Spleen (tissue), 11 donors: Measurements from ENCODE around the gene CDS2. TPM values are rescaled to one million over a fixed set of nuclear protein-coding genes. Genes with fewer than 3 reads are reported as not detected.

Experiments
- DNase-seq: peaks from one replicate; pipeline ENCODE4 v3.0.0-alpha.2; 2020
- H3K27ac ChIP-seq, 8 donors: fragments of 200-600 bp; sonication (generic) in 7 of 8; 1 replicate in 4 of 8; 2 replicates in 4 of 8; pipeline versions ENCODE4 v1.5.0 to v1.8.0; 2016 to 2021; ENCODE audit warnings: inconsistent platforms in 4 of 8, mild to moderate bottlenecking in 4 of 8, moderate library complexity in 1 of 8
- H3K27me3 ChIP-seq, 7 donors: fragments of 200-600 bp; sonication (generic) in 6 of 7; replicated peaks in 1 of 7; 1 replicate in 4 of 7; 2 replicates in 3 of 7; pipeline versions ENCODE4 v1.5.0 to v1.8.0; 2016 to 2021; ENCODE audit warnings: inconsistent platforms in 3 of 7, mild to moderate bottlenecking in 1 of 7
- H3K36me3 ChIP-seq, 6 donors: fragments of 200-600 bp; sonication (generic) in 5 of 6; 1 replicate in 4 of 6; 2 replicates in 2 of 6; pipeline versions ENCODE4 v1.5.0 to v1.8.0; 2016 to 2021; ENCODE audit warnings: inconsistent platforms in 2 of 6
- H3K4me1 ChIP-seq, 6 donors: fragments of 200-600 bp; sonication (generic) in 5 of 6; 1 replicate in 3 of 6; 2 replicates in 3 of 6; pipeline versions ENCODE4 v1.5.0 to v1.8.0; 2016 to 2021; ENCODE audit warnings: inconsistent platforms in 3 of 6
- H3K4me3 ChIP-seq, 8 donors: fragments of 200-600 bp; sonication (generic) in 7 of 8; 1 replicate in 4 of 8; 2 replicates in 4 of 8; pipeline versions ENCODE4 v1.5.0 to v1.8.0; 2016 to 2021; ENCODE audit warnings: inconsistent platforms in 4 of 8, mild to moderate bottlenecking in 4 of 8, moderate library complexity in 2 of 8
- H3K9me3 ChIP-seq, 8 donors: fragments of 200-600 bp; sonication (generic) in 7 of 8; 1 replicate in 4 of 8; 2 replicates in 4 of 8; pipeline versions ENCODE4 v1.5.0 to v1.8.0; 2016 to 2021; ENCODE audit warnings: inconsistent platforms in 4 of 8
- POLR2A ChIP-seq, 3 donors: fragments of 450-650 bp; IDR thresholded peaks; one replicate each; pipeline ENCODE4 v1.5.1; 2017; ENCODE audit warnings: antibody characterized with exemption in 3 of 3, mild to moderate bottlenecking in 1 of 3
- POLR2AphosphoS5 ChIP-seq, 3 donors: sonication (generic); formaldehyde crosslinking; IDR thresholded peaks; one replicate each; pipeline ENCODE4 v1.5.1; 2017; ENCODE audit warnings: antibody characterized with exemption in 3 of 3
- WGBS, 5 donors: extraction: QIAGEN DNeasy Blood & Tissue Kit in 3 of 5; methylation state at CpG; one replicate each; pipeline versions ENCODE4 v1.1.5 to v1.1.7; 2013 to 2018; 5-methylcytosine and 5-hydroxymethylcytosine counted together
- intact Hi-C: fragments of 100-400 bp; cut with DNase I; formaldehyde crosslinking; loops from one replicate; pipeline ENCODE4 v1.15.0; 2023; ENCODE audit warnings: low total_unique reads
- polyA plus RNA-seq, 3 donors: library from polyadenylated mRNA; stranded (reverse); fragments of 200-250 nt; gene quantifications; one replicate each; pipeline ENCODE4 v1.2.1, GENCODE V29; 2013
- total RNA-seq, 7 donors: library from RNA; depleted of rRNA in 3 of 7; stranded (reverse); fragments of >200 nt in 3 of 7; fragmentation: NEBNext Ultra II Directional in 4 of 7; extraction: Animal tissue kit (Norgen Biotek cat#: 25700) in 4 of 7; gene quantifications; one replicate each; pipeline versions ENCODE4 v1.1.0 to v1.2.1, GENCODE V29; 2016 to 2021
- TF ChIP-seq, protein P1 (sequence below), 11 experiments: fragments of 200-600 bp in 7 of 11; fragments of 450-650 bp in 4 of 11; sonication (generic) in 4 of 11; IDR thresholded peaks in 8 of 11; conservative IDR thresholded peaks in 3 of 11; 1 replicate in 7 of 11; 2 replicates in 4 of 11; pipeline versions ENCODE4 v1.4.0 to v1.8.0; 2016 to 2021; ENCODE audit warnings: antibody characterized with exemption in 11 of 11, inconsistent platforms in 4 of 11, mild to moderate bottlenecking in 1 of 11
- donor health status: healthy with polysubstance abuse.
- donor health status: DM: no; HTN: no; CAD: no; lungs with moderate emphysema.
- donor health status: DM: no; HTN: no; CAD: no.
- donor health status: Bipolar disorder and iron deficiency.
- donor health status: healthy.
- donor health status: DM: no; HTN: no; CAD: no.
- donor health status: DM: yes; HTN: yes; CAD: no.

Gene CDS2
- total and polyA plus RNA-seq, 10 donors = 6.9 to 61.8 (median 41.9) TPM

DNA sequence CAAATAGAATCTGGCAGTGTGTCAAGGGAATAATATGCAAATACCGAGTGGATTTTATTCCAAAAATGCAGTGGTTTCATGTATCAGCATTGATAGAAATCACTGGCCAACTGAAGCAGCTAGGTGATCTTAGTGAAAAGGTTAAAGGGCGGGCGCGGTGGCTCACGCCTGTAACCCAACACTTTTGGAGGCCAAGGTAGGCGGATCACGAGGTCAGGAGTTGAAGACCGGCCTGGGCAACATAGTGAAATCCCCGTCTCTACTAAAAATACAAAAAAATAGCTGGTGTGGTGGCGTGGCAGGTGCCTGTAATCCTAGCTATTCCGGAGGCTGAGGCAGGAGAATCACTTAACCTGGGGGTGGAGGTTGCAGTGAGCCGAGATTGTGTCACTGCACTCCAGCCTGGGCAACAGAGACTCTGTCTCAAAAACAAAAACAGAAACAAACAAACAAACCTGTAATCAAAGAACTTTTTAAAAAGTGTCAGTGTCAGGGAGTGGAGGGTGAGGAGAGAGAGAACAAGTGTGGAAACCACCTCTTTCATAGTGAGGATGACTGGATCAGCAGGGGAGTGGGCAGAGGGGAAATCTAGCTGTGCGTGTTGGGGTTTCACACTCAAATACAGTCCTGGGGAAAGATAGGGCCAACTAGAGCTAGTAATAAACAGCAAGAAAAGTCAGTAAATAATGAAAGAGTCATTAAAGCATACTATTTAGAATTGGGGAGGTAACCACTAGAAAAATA is 57.1 kb downstream of the CDS2 start:
- H3K27ac ChIP-seq = no peak overlapping the region
- DNase-seq = no peak
- TF ChIP-seq POLR2A (IDR thresholded peaks at IDR 0.05) = no peak
- no peak for TF ChIP-seq POLR2AphosphoS5 (IDR thresholded peaks at IDR 0.05)
- TF ChIP-seq, protein P1, sequence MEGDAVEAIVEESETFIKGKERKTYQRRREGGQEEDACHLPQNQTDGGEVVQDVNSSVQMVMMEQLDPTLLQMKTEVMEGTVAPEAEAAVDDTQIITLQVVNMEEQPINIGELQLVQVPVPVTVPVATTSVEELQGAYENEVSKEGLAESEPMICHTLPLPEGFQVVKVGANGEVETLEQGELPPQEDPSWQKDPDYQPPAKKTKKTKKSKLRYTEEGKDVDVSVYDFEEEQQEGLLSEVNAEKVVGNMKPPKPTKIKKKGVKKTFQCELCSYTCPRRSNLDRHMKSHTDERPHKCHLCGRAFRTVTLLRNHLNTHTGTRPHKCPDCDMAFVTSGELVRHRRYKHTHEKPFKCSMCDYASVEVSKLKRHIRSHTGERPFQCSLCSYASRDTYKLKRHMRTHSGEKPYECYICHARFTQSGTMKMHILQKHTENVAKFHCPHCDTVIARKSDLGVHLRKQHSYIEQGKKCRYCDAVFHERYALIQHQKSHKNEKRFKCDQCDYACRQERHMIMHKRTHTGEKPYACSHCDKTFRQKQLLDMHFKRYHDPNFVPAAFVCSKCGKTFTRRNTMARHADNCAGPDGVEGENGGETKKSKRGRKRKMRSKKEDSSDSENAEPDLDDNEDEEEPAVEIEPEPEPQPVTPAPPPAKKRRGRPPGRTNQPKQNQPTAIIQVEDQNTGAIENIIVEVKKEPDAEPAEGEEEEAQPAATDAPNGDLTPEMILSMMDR (IDR thresholded peaks at IDR 0.05 in 8 of 11, conservative IDR thresholded peaks at IDR 0.05 in 3 of 11) = no peak
- H3K27me3 ChIP-seq = no peaks in the 10 kb centered on the region
- H3K4me3 ChIP-seq = no peak overlapping the region
- peaks cover 0 to 100% (median 72%) of the 10 kb centered on the region in 6 donors for H3K36me3 ChIP-seq
- intact Hi-C loops = no loop called here
- H3K9me3 ChIP-seq = no peaks in the 10 kb centered on the region
- 89 to 96% (median 94%) methylated on average over 13 of the region's 13 CpGs for WGBS, 5 donors
- H3K4me1 ChIP-seq = peaks cover 0 to under 1% (median 0%) of the 10 kb centered on the region in 6 donors

DNA sequence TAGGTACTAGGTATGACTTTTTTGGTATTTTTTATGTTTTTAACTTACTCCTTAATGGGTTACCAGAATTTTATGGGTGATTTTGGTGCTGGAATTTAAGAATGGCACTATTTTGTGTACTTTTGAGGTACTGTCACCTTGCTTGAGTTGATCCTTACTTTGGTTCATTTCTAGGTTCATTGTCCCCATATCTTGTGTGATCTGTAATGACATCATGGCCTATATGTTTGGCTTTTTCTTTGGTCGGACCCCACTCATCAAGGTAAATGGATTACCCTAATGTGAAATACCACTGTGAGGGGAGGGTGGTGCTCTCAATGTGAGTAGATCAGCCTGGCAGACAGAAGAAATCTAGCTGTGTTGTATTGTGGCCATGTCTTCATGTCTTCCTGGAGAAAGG is 57.9 kb downstream of the CDS2 start:
- WGBS, 5 donors = 89 to 100% (median 95%) methylated on average over 1 of the region's 1 CpG
- no peaks in the 10 kb centered on the region for H3K27me3 ChIP-seq

DNA sequence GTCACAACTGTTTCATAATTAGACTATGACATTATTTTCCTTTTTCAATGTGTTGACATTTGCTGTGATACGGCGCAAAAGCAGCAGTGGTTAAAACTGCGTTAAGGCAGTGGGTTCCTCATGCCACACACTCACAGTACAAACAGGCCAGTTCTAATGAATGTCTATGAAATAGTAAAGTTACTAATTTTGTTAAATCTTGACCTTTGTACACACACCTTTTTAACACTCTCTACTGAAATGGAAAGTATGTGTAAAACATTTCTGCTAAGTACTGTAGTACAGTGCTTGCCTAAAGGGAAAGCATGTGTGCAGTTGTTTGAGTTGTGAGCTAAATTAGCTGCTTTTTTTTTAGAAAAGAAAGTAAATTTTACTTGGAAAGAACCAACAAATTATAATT is 60.3 kb downstream of the CDS2 start:
- no peak for TF ChIP-seq POLR2A (IDR thresholded peaks at IDR 0.05)
- Histone ChIP-seq H3K27me3 (no peaks in the 10 kb centered on the region), H3K27ac (no peak overlapping the region), H3K36me3 (peaks cover 0 to 100% (median 76%) of the 10 kb centered on the region in 6 donors), H3K4me3 (no peak overlapping the region), H3K4me1 (peaks cover 0 to 6% (median 4%) of the 10 kb centered on the region in 6 donors), H3K9me3 (no peaks in the 10 kb centered on the region)
- WGBS, 5 donors = 87 to 91% (median 89%) methylated on average over 3 of the region's 3 CpGs
- DNase-seq = no peak
- intact Hi-C loops = no loop called here

More for the DNA sequence above, 57.9 kb downstream of the CDS2 start:
- H3K9me3 ChIP-seq = no peaks in the 10 kb centered on the region
- DNase-seq = no peak
- H3K4me1 ChIP-seq = no peaks in the 10 kb centered on the region
- no peak overlapping the region for H3K27ac ChIP-seq
- intact Hi-C loops = no loop called here
- H3K4me3 ChIP-seq = no peak overlapping the region
- H3K36me3 ChIP-seq = peaks cover 0 to 100% (median 76%) of the 10 kb centered on the region in 6 donors
- TF ChIP-seq POLR2AphosphoS5 (IDR thresholded peaks at IDR 0.05) (no peak), POLR2A (IDR thresholded peaks at IDR 0.05) (no peak)
- TF ChIP-seq, protein P1 (IDR thresholded peaks at IDR 0.05 in 8 of 11, conservative IDR thresholded peaks at IDR 0.05 in 3 of 11) = no peak

DNA sequence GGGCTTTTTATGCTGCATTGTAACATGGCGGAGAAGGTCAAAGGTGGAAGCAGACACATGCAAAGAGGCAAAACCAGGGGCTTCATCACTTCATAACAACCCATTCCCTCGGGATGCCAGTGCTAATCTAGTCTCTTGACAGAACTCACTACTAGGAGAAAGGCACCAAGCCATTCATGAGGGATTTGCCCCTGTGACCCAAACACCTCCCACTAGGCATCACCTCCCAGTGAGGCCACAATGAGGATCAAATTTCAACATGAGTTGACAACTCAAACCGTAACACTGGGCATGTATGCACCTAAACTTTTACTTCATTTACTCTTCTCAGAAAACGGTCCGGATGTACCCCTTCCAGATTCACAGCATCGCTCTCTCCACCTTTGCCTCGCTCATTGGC is 61.9 kb downstream of the CDS2 start:
- peaks cover 0 to 14% (median 10%) of the 10 kb centered on the region in 6 donors for H3K4me1 ChIP-seq
- intact Hi-C loops = no loop called here
- TF ChIP-seq POLR2A (IDR thresholded peaks at IDR 0.05) (no peak), POLR2AphosphoS5 (IDR thresholded peaks at IDR 0.05) (no peak)
- TF ChIP-seq, protein P1 (IDR thresholded peaks at IDR 0.05 in 8 of 11, conservative IDR thresholded peaks at IDR 0.05 in 3 of 11) = no peak
- DNase-seq = no peak
- no peak overlapping the region for H3K4me3 ChIP-seq
- H3K27me3 ChIP-seq = no peaks in the 10 kb centered on the region
- no peaks in the 10 kb centered on the region for H3K9me3 ChIP-seq
- H3K27ac ChIP-seq = no peak overlapping the region
- peaks cover 0 to 96% (median 60%) of the 10 kb centered on the region in 6 donors for H3K36me3 ChIP-seq
- WGBS, 5 donors = 86 to 95% (median 91%) methylated on average over 7 of the region's 7 CpGs
